ENCODE data around the gene PLXNA4.

PLXNA4 gene

DNA sequence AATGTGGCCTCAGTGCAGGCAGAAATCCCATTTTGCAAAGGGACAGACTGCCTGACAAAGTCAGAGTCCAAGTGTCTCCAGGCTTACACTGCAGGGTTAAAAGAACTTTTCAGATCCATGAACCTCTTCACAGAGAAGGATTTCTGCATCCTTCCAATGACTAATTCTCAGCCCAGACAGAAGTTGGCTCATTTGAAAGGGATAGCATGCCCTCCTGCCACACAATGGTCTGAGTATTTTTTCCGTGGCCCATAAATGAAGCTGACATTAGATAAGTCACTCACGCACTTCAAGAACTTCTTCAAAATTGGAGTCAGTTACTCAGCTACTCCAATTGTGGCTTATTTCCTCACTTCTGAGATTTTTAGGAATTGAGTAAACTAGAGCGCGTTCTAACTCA is 170.2 kb downstream of the PLXNA4 start:
- no peak for DNase-seq (ENCODE audit: low spot score)
- H3K27ac ChIP-seq = no peak overlapping the region
- ChIA-PET POLR2A (ENCODE audit: low non-redundant PET) (no interaction called here), CTCF (no interaction called here)
- TF ChIP-seq, protein P1, sequence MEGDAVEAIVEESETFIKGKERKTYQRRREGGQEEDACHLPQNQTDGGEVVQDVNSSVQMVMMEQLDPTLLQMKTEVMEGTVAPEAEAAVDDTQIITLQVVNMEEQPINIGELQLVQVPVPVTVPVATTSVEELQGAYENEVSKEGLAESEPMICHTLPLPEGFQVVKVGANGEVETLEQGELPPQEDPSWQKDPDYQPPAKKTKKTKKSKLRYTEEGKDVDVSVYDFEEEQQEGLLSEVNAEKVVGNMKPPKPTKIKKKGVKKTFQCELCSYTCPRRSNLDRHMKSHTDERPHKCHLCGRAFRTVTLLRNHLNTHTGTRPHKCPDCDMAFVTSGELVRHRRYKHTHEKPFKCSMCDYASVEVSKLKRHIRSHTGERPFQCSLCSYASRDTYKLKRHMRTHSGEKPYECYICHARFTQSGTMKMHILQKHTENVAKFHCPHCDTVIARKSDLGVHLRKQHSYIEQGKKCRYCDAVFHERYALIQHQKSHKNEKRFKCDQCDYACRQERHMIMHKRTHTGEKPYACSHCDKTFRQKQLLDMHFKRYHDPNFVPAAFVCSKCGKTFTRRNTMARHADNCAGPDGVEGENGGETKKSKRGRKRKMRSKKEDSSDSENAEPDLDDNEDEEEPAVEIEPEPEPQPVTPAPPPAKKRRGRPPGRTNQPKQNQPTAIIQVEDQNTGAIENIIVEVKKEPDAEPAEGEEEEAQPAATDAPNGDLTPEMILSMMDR (conservative IDR thresholded peaks at IDR 0.05; ENCODE audit: low read depth) = no peak

DNA sequence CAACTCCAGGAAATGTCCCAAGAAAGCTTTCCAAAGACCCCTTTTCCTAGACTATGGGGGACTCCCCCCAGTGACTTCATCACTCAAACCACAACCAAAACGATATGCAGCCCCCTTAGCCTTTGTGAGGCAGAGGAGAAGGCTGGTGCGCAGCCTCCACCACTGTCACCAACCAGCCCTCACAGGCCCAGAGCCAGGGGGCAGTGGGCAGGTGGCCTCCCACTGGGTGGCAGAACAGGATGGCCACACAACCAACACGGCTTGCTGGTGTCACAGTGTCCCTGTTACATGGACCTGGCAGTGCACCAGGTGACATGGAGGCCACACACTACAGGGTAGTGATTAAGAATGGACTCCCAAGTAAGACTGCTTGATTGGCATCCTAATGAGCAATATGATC is 172.0 kb downstream of the PLXNA4 start:
- POLR2A ChIA-PET (ENCODE audit: low non-redundant PET) = no interaction called here
- H3K27ac ChIP-seq = no peak overlapping the region
- CTCF ChIA-PET = no interaction called here
- TF ChIP-seq, protein P1 (conservative IDR thresholded peaks at IDR 0.05; ENCODE audit: low read depth) = no peak
- DNase-seq (ENCODE audit: low spot score) = no peak

DNA sequence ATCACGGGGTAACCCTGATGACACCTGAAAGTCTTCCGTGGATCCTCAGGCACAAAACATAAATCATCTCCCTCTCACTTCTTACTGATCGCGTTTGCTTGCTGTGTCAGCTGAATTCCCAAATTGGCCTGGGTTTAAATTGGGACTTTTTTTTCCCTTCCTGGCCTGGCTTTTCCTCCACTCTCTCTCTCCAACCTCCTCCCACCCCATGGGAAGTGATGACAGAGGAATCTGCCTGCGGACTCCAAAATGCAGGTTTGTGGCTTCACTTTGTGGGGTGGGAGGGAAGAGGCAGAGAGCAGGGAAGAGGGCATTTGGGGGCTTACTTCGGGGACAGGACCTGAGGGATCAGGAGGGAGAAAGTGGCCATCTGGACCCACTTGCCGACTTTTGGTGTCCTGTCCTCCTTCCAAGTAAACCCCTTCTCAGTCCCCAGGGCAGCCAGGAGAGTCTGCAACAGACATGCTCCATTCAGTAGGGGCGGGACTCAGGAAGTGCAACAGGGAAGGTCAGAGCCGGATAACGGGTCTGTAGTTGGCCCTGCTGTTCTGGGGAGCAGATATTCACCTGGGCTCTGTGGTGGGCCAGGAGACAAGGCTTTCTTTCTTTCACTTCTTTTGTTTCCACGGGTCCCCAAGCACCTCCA is 172.7 kb downstream of the PLXNA4 start:
- POLR2A ChIA-PET (ENCODE audit: low non-redundant PET) = no interaction called here

DNA sequence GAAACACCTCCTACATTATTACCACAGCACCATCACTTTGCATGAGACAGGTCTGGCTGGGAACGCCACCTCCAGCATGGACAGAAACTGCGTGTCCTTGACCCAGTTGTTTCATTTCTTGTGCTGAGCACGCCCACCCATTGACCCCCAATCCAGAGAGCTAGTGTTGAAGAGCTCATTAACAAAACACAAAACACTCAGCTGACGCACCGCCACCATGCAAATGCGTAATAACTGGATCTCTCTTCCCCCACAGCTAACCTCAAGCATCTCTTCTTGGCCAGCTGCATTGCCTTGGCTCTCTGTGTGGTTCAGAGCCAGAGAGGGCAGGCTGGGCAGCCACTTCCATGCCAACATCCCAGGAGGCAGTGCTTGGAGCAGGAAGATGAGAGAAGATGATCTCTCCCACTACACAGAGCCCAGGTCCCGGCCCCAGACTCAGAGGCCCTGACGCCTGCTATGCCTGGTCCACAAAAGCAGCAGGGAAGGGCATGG is 173.5 kb downstream of the PLXNA4 start:
- CTCF ChIA-PET = no interaction called here
- POLR2A ChIA-PET (ENCODE audit: low non-redundant PET) = no interaction called here
- H3K27ac ChIP-seq = no peak overlapping the region
- TF ChIP-seq, protein P1 (conservative IDR thresholded peaks at IDR 0.05; ENCODE audit: low read depth) = no peak
- no peak for DNase-seq (ENCODE audit: low spot score)

More for the DNA sequence above, 172.7 kb downstream of the PLXNA4 start:
- H3K27ac ChIP-seq = no peak overlapping the region
- CTCF ChIA-PET = no interaction called here
- TF ChIP-seq, protein P1 (conservative IDR thresholded peaks at IDR 0.05; ENCODE audit: low read depth) = no peak
- DNase-seq (ENCODE audit: low spot score) = no peak

DNA sequence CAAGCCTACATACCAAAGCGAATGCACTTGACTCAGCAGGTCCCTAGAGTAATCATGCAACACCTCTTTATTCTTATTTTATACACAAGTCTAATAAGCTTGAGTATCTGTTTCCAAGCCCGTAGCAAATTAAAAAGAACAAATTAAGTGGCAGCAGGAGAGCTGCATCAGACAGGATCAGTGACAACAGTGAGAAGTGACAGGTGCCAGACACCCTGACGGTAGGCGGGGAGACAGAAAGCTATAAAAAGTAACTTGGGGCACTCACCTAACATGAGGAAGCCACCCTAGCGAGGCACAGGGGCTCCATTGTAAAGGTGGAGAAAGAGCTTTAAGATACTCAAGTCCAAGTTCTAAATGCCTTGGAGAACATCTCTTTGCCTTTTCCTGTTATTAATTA is 174.2 kb downstream of the PLXNA4 start:
- TF ChIP-seq, protein P1 (conservative IDR thresholded peaks at IDR 0.05; ENCODE audit: low read depth) = no peak
- H3K27ac ChIP-seq = no peak overlapping the region
- CTCF ChIA-PET = no interaction called here
- DNase-seq (ENCODE audit: low spot score) = no peak
- POLR2A ChIA-PET (ENCODE audit: low non-redundant PET) = no interaction called here

DNA sequence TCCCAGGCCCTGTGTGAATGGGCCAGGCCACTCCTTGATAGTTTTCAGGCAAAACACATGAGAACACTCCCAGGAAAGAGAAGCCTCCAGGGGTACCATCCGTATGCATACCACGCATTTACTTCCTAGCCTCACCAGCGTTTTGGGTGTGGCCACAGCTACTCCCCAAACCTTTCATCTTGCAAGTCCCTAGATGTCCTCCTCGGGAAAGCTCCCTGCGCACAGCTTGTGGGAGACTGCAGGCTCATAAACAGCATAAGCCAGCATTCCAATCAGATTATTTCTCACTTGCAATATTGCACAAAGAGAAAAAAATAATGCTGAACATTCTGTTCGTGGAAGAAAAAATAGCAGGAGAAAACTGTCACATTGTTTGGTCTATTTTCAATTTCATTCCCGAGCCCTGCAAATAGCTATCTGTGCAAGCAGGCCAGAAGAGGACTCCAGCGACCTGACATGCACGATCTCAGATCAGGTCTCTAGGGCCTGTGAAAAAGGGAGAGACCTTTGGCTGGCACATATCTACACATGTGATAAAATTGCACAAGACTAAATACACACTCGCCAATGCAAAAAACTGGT is 175.6 kb downstream of the PLXNA4 start:
- TF ChIP-seq, protein P1 (conservative IDR thresholded peaks at IDR 0.05; ENCODE audit: low read depth) = no peak
- DNase-seq (ENCODE audit: low spot score) = no peak
- POLR2A ChIA-PET (ENCODE audit: low non-redundant PET) = no interaction called here
- CTCF ChIA-PET = no interaction called here
- no peak overlapping the region for H3K27ac ChIP-seq
